Ishikawa (cell line): ENCODE data around the gene CNNM4.

Experiments used
- CEBPB ChIP-seq: IDR thresholded peaks from 2 replicates; pipeline ENCODE4 v1.6.1; 2012
- CREB1 ChIP-seq: IDR thresholded peaks from 2 replicates; pipeline ENCODE4 v1.6.1; 2012; ENCODE audit warnings: low read depth
- EGR1 ChIP-seq: IDR thresholded peaks from 2 replicates; pipeline ENCODE4 v1.6.1; 2012
- EP300 ChIP-seq: IDR thresholded peaks from 2 replicates; pipeline ENCODE4 v1.6.1; 2012; ENCODE audit warnings: borderline replicate concordance
- FOXM1 ChIP-seq: IDR thresholded peaks from 2 replicates; pipeline ENCODE4 v1.6.1; 2012; ENCODE audit warnings: low read depth, borderline replicate concordance
- MAX ChIP-seq: IDR thresholded peaks from 2 replicates; pipeline ENCODE4 v1.6.1; 2012
- NFIC ChIP-seq: IDR thresholded peaks from 2 replicates; pipeline ENCODE4 v1.6.1; 2012
- RAD21 ChIP-seq: IDR thresholded peaks from 2 replicates; pipeline ENCODE4 v1.6.1; 2012; ENCODE audit warnings: low read depth
- REST ChIP-seq: IDR thresholded peaks from 2 replicates; pipeline ENCODE4 v1.6.1; 2012; ENCODE audit warnings: low read depth, mild to moderate bottlenecking
- TAF1 ChIP-seq: IDR thresholded peaks from 2 replicates; pipeline ENCODE4 v1.6.1; 2012; ENCODE audit warnings: low read depth, mild to moderate bottlenecking
- TCF12 ChIP-seq: IDR thresholded peaks from 2 replicates; pipeline ENCODE4 v1.6.1; 2012; ENCODE audit warnings: low read depth
- TEAD4 ChIP-seq: IDR thresholded peaks from 2 replicates; pipeline ENCODE4 v1.6.1; 2012
- USF1 ChIP-seq: IDR thresholded peaks from 2 replicates; pipeline ENCODE4 v1.6.1; 2012
- YY1 ChIP-seq: IDR thresholded peaks from 2 replicates; pipeline ENCODE4 v1.6.1; 2012; ENCODE audit warnings: low read depth
- ZBTB7A ChIP-seq: IDR thresholded peaks from 2 replicates; pipeline ENCODE4 v1.6.1; 2012; ENCODE audit warnings: low read depth

CNNM4 gene

GRCh38 chr2:96816836-96817702, 56.4 kb downstream of the CNNM4 start:
- TF ChIP-seq NFIC: no peak
- TF ChIP-seq MAX: peak; percentile 73
- TF ChIP-seq REST: peak; percentile 20; the same call in 1 of the 2 replicates

- TF ChIP-seq RAD21 (no peak), NFIC (no peak), TAF1 (no peak), TEAD4 (no peak), YY1 (no peak), MAX (no peak), EP300 (no peak), CEBPB (no peak), USF1 (no peak), ZBTB7A (no peak)
Observed at GRCh38 chr2:96817882-96818281, 57.2 kb downstream of the CNNM4 start.

GRCh38 chr2:96819128-96819875, 58.6 kb downstream of the CNNM4 start:
- TF ChIP-seq USF1 (no peak), NFIC (no peak)

GRCh38 chr2:96819876-96820511, 59.3 kb downstream of the CNNM4 start:
- TF ChIP-seq CREB1 (no peak), FOXM1 (no peak), YY1 (no peak), MAX (no peak), CEBPB (no peak), ZBTB7A (no peak), TCF12 (no peak), REST (no peak), TAF1 (no peak)

GRCh38 chr2:96821113-96821675, 60.5 kb downstream of the CNNM4 start:
- TF ChIP-seq NFIC (no peak), RAD21 (no peak), EGR1 (no peak), TAF1 (no peak), REST (no peak), EP300 (no peak), TCF12 (no peak), ZBTB7A (no peak), CREB1 (no peak), TEAD4 (no peak), FOXM1 (no peak), YY1 (no peak), MAX (no peak), USF1 (no peak), CEBPB (no peak)
